ENCODE data around the gene SULT2B1.

GRCh38 chr19:48556163-48556562, 4.2 kb downstream of the SULT2B1 start:
- TF ChIP-seq POLR2A (IDR thresholded peaks at IDR 0.05; ENCODE audit: low read depth, low read length): no peak
- no peak for TF ChIP-seq POLR2AphosphoS5 (IDR thresholded peaks at IDR 0.05; ENCODE audit: low read depth, low read length)
